Endothelial cell of umbilical vein (primary cell): Measurements from ENCODE around the gene KRT17. TPM values are rescaled to one million over a fixed set of nuclear protein-coding genes. Genes with fewer than 3 reads are reported as not detected.

Experiments
- BruUV-seq: library from RNA; stranded (reverse); fragments of 400-500 nt; replicated peaks from 2 replicates; lab custom pipeline; 2021; lab: Mats Ljungman, UMichigan
- CTCF ChIA-PET: fragments of 300-600, 350-600 bp; sonication (Branson Sonifier 250); formaldehyde crosslinking; loops from one replicate; lab custom pipeline; 2021; ENCODE audit warnings: antibody characterized with exemption, inconsistent platforms; lab: Charles Lee
- POLR2A ChIA-PET: fragments of 300-600, 350-600 bp; sonication (Branson Sonifier 250); formaldehyde crosslinking; loops from one replicate; lab custom pipeline; 2021; ENCODE audit warnings: antibody characterized with exemption, inconsistent platforms; lab: Charles Lee
- DNase-seq: peaks from one replicate; pipeline ENCODE4 v3.0.0-alpha.2; 2011; ENCODE audit warnings: low read depth, low spot score
- FAIRE-seq: peaks from 2 replicates; lab custom pipeline; 2011; peaks lifted over from hg19 to GRCh38; lab: Jason Lieb, UNC
- H2AFZ ChIP-seq: 2 replicates; pipeline ENCODE4 v1.6.0; 2012; ENCODE audit warnings: low read depth, low read length, control low read depth, inconsistent platforms
- H3K27ac ChIP-seq: 2 replicates; pipeline ENCODE4 v1.5.1; 2011; ENCODE audit warnings: low read depth, mild to moderate bottlenecking, control low read depth, low read length, moderate library complexity; ENCODE audit not compliant: insufficient read depth
- H3K27me3 ChIP-seq, 2 experiments: 2 replicates each; pipeline versions ENCODE4 v1.6.0 to v1.6.1; 2011; ENCODE audit warnings: low read length in 2 of 2, mixed read lengths in 1 of 2; ENCODE audit not compliant: control insufficient read depth in 2 of 2, insufficient read depth in 2 of 2
- H3K36me3 ChIP-seq, 2 experiments: 2 replicates in 1 of 2; 3 replicates in 1 of 2; pipeline ENCODE4 v1.5.1; 2011; ENCODE audit warnings: low read length in 2 of 2, mild to moderate bottlenecking in 1 of 2, moderate library complexity in 1 of 2; ENCODE audit not compliant: control insufficient read depth in 2 of 2, insufficient read depth in 2 of 2; ENCODE audit errors: extremely low read depth in 1 of 2
- H3K4me1 ChIP-seq: 3 replicates; pipeline ENCODE4 v1.5.1; 2011; ENCODE audit warnings: mild to moderate bottlenecking, low read length; ENCODE audit not compliant: control insufficient read depth, insufficient read depth; ENCODE audit errors: extremely low read depth
- H3K4me2 ChIP-seq: 2 replicates; pipeline ENCODE4 v1.6.1; 2011; ENCODE audit warnings: low read length, control low read depth, mixed read lengths; ENCODE audit not compliant: insufficient read depth
- H3K4me3 ChIP-seq, 3 experiments: fragments of 200-600 bp in 1 of 3; sonication (generic), shearing (Covaris generic) in 1 of 3; replicated peaks in 1 of 3; 2 replicates each; pipeline ENCODE4 v1.5.1; 2011 to 2016; ENCODE audit warnings: control low read depth in 3 of 3, low read length in 3 of 3, mild to moderate bottlenecking in 2 of 3, inconsistent platforms in 1 of 3, low read depth in 1 of 3, moderate library complexity in 1 of 3; ENCODE audit not compliant: insufficient read depth in 1 of 3
- H3K79me2 ChIP-seq: 2 replicates; pipeline ENCODE4 v1.6.0; 2012; ENCODE audit warnings: low read length, inconsistent platforms; ENCODE audit not compliant: control insufficient read depth, insufficient read depth
- H3K9ac ChIP-seq: replicated peaks from 2 replicates; pipeline ENCODE3; 2011; ENCODE audit warnings: low read length, control low read depth; ENCODE audit not compliant: insufficient read depth; ENCODE audit errors: extremely low read depth
- H3K9me1 ChIP-seq: replicated peaks from 3 replicates; pipeline ENCODE4 v1.6.0; 2011; ENCODE audit warnings: mild to moderate bottlenecking, low read length; ENCODE audit not compliant: control insufficient read depth, insufficient read depth; ENCODE audit errors: extremely low read depth
- H3K9me3 ChIP-seq: replicated peaks from 2 replicates; pipeline ENCODE4 v1.5.1; 2012; ENCODE audit warnings: low read length, inconsistent platforms; ENCODE audit not compliant: control insufficient read depth, insufficient read depth
- H4K20me1 ChIP-seq: replicated peaks from 2 replicates; pipeline ENCODE3; 2011; ENCODE audit warnings: mild to moderate bottlenecking, low read length; ENCODE audit not compliant: control insufficient read depth, insufficient read depth; ENCODE audit errors: extremely low read depth
- FOS ChIP-seq: IDR thresholded peaks from 2 replicates; pipeline ENCODE4 v1.6.1; 2011; ENCODE audit warnings: mild to moderate bottlenecking, low read length, moderate library complexity, borderline replicate concordance; ENCODE audit not compliant: insufficient read depth
- GATA2 ChIP-seq: IDR thresholded peaks from 2 replicates; pipeline ENCODE4 v1.7.0; 2011; ENCODE audit warnings: low read depth, mild to moderate bottlenecking, moderate library complexity, mixed read lengths, low read length; ENCODE audit not compliant: insufficient read length, insufficient read depth
- JUN ChIP-seq: IDR thresholded peaks from 2 replicates; pipeline ENCODE4 v1.6.1; 2011; ENCODE audit warnings: borderline replicate concordance, low read depth; ENCODE audit not compliant: insufficient read length, insufficient read depth
- POLR2A ChIP-seq: IDR thresholded peaks from 2 replicates; pipeline ENCODE4 v1.6.1; 2012; ENCODE audit warnings: low read depth, mild to moderate bottlenecking, control low read depth, low read length
- POLR2AphosphoS5 ChIP-seq: IDR thresholded peaks from 2 replicates; pipeline ENCODE4 v1.6.1; 2012; ENCODE audit warnings: low read depth, mild to moderate bottlenecking, control low read depth, low read length, moderate library complexity; ENCODE audit not compliant: insufficient read depth
- dilution Hi-C: fragments of 300-500 bp; cut with MboI; formaldehyde crosslinking; loops from one replicate; pipeline ENCODE4 v1.15.0; 2019; ENCODE audit warnings: low sequenced_read_pairs; ENCODE audit not compliant: extremely low pct_ligation_motif_present
- intact Hi-C: fragments of 100-400 bp; cut with micrococcal nuclease; formaldehyde crosslinking; loops from one replicate; pipeline ENCODE4 v1.10.0; 2022
- polyA plus RNA-seq, 4 experiments: library from polyadenylated mRNA; depleted of rRNA in 3 of 4; stranded (reverse) in 3 of 4; unstranded in 1 of 4; fragments of >200 nt; gene quantifications; 2 replicates each; pipeline versions ENCODE4 v1.2.1 to v1.2.3, GENCODE V29; 2011 to 2012; ENCODE audit warnings: missing spikeins in 1 of 4
- total RNA-seq: library from RNA; stranded (reverse); gene quantifications from 2 replicates; pipeline ENCODE4 v1.2.3, GENCODE V29; 2021
- TF ChIP-seq, protein P1 (sequence below), 2 donors: IDR thresholded peaks; 1 replicate in 1 of 2; 2 replicates in 1 of 2; pipeline ENCODE4 v1.5.1; 2011; ENCODE audit warnings: low read length in 2 of 2, mild to moderate bottlenecking in 2 of 2, moderate library complexity in 2 of 2, control low read depth in 1 of 2, inconsistent platforms in 1 of 2, low read depth in 1 of 2; ENCODE audit not compliant: insufficient read depth in 1 of 2; ENCODE audit errors: extremely low read depth in 1 of 2

KRT17 gene
- total and polyA plus RNA-seq, 2 donors (not counting 3 experiments of a cell fraction or from before 2014, with no cell fraction given): 0.83 to 1.6 TPM

- TF ChIP-seq, protein P1, sequence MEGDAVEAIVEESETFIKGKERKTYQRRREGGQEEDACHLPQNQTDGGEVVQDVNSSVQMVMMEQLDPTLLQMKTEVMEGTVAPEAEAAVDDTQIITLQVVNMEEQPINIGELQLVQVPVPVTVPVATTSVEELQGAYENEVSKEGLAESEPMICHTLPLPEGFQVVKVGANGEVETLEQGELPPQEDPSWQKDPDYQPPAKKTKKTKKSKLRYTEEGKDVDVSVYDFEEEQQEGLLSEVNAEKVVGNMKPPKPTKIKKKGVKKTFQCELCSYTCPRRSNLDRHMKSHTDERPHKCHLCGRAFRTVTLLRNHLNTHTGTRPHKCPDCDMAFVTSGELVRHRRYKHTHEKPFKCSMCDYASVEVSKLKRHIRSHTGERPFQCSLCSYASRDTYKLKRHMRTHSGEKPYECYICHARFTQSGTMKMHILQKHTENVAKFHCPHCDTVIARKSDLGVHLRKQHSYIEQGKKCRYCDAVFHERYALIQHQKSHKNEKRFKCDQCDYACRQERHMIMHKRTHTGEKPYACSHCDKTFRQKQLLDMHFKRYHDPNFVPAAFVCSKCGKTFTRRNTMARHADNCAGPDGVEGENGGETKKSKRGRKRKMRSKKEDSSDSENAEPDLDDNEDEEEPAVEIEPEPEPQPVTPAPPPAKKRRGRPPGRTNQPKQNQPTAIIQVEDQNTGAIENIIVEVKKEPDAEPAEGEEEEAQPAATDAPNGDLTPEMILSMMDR (IDR thresholded peaks at IDR 0.05; ENCODE audit: extremely low read depth in 1 of 2, insufficient read depth in 1 of 2, low read depth in 1 of 2, low read length in 2 of 2): no peak
- TF ChIP-seq GATA2: no peak
- TF ChIP-seq POLR2A: no peak
- TF ChIP-seq POLR2AphosphoS5: no peak
- no peak for TF ChIP-seq JUN
- no peak for TF ChIP-seq FOS
- DNase-seq (no peak), FAIRE-seq (no peak)
- H3K36me3 ChIP-seq: no peaks in the 10 kb centered on the region
- H2AFZ ChIP-seq: no peak overlapping the region
- peaks cover 0 to 1% of the 10 kb centered on the region in 2 experiments for H3K27me3 ChIP-seq
- intact Hi-C loops (no loop called here), dilution Hi-C loops (no loop called here)
- ChIA-PET CTCF (interaction anchor here (2.4 kb wide), 1 partner anchor 108 kb away, joined by 7 read pairs; no protein-coding TSS in a partner anchor), POLR2A (no interaction called here)
- H4K20me1 ChIP-seq: no peaks in the 10 kb centered on the region
- H3K9me1 ChIP-seq: no peaks in the 10 kb centered on the region
- no peak overlapping the region for H3K4me3 ChIP-seq
- H3K9me3 ChIP-seq: no peaks in the 10 kb centered on the region
- H3K4me2 ChIP-seq: no peak overlapping the region
- no peak overlapping the region for H3K27ac ChIP-seq
- H3K79me2 ChIP-seq: no peaks in the 10 kb centered on the region
- H3K9ac ChIP-seq: no peak overlapping the region
- no TSS peak for BruUV-seq
- no peaks in the 10 kb centered on the region for H3K4me1 ChIP-seq
Measured at GRCh38 chr17:41657176-41657754, 32.9 kb upstream of the KRT17 start.
